HG03139 (cell line): ENCODE data around the gene C1QB.

Experiments used
- ATAC-seq: cut with Tn5 transposase; IDR thresholded peaks from one replicate; pipeline ENCODE4 v1.9.1; 2021; ENCODE audit not compliant: unreplicated experiment

C1QB gene

GRCh38 chr1:22633697-22634463, 19.2 kb upstream of the C1QB start:
- ATAC-seq, result no peak

DNA sequence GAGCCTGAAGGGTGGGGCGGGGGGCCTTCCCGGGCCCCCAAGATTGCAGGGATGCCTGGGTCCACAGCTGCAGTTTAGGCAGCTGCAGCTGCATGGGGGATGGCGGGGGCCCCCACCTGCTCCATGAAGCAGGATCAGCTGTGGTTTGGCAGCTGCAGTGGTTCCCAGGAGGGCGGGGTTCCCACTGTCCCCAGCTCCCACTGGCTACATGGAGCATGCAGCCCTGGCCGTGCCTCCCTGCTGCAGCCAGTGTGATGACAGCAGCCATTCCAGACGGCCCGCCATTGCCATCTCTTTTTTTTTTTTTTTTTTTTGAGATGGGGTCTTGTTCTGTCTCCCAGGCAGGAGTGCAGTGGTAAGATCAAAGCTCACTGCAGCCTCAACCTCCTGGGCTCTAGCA, 17.6 kb upstream of the C1QB start:
- no peak for ATAC-seq

- no peak for ATAC-seq
Observed at GRCh38 chr1:22636353-22636752, 16.7 kb upstream of the C1QB start, which contains the start of gene C1QA. C1QA (plus strand) TSS chr1:22636628; CDS start chr1:22637617, 989 bp downstream.

- no peak for ATAC-seq
Observed at GRCh38 chr1:22636927-22637326, 16.1 kb upstream of the C1QB start.

- no peak for ATAC-seq
Observed at GRCh38 chr1:22637907-22638445, 15.1 kb upstream of the C1QB start.

- ATAC-seq, result no peak
Observed at GRCh38 chr1:22638476-22639234, 14.4 kb upstream of the C1QB start.

DNA sequence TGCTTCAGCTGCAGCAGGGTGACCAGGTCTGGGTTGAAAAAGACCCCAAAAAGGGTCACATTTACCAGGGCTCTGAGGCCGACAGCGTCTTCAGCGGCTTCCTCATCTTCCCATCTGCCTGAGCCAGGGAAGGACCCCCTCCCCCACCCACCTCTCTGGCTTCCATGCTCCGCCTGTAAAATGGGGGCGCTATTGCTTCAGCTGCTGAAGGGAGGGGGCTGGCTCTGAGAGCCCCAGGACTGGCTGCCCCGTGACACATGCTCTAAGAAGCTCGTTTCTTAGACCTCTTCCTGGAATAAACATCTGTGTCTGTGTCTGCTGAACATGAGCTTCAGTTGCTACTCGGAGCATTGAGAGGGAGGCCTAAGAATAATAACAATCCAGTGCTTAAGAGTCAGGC, 13.8 kb upstream of the C1QB start:
- ATAC-seq, result no peak

GRCh38 chr1:22641247-22641646, 11.8 kb upstream of the C1QB start:
- ATAC-seq, result no peak

GRCh38 chr1:22641906-22642636, 11.0 kb upstream of the C1QB start:
- no peak for ATAC-seq

GRCh38 chr1:22643381-22643780, 9.7 kb upstream of the C1QB start, which contains the start of gene C1QC:
C1QC (plus strand) TSS chr1:22643633; CDS start chr1:22644024, 391 bp downstream.
- ATAC-seq, result no peak

- ATAC-seq, result no peak
Observed at GRCh38 chr1:22643928-22644327, 9.1 kb upstream of the C1QB start.

DNA sequence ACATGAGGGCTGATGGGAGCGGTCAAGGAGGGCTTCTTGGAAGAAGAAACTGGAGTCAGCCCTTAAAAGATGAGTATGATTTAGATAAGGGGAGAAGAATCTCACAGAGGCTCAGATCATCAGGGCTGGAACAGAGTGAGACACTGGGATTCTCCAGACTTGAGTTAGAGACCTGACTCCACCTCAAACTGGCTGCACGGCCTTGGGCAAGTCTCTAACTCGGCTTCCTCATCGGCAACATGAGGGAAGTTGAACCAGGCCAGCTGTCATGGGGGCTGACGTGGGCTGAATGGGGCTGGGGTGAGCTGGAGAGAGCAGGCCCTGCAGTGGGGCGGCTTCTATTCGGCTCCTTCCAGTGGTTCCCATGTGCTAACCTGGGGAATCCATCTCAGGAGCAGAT, 7.1 kb upstream of the C1QB start:
- no peak for ATAC-seq

GRCh38 chr1:22646384-22646783, 6.7 kb upstream of the C1QB start:
- no peak for ATAC-seq

DNA sequence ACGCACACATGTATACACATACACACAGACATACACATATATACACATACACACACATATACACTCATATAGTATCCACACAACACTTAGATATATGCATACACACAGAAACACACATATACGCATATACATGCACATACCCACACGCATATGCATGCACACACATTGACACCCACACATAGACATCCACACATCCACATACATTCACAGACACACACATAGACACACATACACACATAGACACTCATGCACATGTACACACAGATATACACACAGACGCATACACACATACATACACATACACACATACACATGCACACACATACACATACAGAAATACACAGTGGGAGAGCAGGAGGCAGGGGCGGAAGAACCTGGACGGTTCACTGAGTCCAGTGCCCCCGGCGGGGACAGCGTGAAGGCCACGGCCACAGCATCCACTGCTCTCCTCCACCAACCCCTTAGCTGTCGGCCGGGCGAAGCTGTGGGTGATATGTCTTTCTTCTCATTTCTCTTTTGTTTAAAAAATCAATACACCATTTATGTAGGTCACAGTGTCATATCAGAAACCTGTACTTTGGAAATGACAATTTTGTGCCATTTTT, 2.8 kb upstream of the C1QB start:
- no peak for ATAC-seq

GRCh38 chr1:22651941-22652856, 837 bp upstream of the C1QB start:
- ATAC-seq, result no peak

GRCh38 chr1:22654692-22655091, 1.7 kb downstream of the C1QB start:
- ATAC-seq, result no peak

DNA sequence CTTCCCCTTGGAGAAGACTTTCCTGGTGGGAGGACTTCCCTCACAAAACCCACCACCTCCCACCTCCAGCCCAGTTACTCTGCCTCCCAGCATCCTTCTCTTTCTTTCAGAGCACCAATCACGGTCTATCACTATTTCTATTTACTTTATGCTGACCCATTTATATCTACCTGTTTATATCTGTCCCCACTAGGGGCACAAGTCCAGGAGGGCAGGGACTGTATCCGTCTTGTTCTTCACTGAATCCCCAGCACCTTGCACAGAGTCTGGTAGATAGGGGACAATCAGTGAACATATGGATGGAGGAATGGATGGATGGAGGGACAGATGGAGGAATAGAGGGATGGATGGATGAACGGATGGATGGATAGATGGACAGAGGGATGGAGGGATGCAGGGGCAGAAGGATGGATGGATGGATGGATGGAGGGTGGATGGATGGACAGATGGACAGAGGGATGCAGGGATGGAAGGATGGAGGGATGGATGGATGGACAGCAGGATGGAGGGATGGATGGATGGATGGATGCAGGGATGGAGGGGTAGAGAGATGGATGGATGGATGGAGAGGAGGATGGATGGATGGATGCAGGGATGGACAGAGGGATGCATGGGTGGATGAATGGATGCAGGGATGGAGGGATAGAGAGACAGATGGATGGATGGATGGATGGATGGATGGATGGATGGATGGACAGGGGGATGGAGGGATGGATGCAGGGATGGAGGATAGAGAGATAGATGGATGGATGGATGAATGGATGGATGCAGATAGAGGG, 5.5 kb downstream of the C1QB start:
- ATAC-seq, result no peak

DNA sequence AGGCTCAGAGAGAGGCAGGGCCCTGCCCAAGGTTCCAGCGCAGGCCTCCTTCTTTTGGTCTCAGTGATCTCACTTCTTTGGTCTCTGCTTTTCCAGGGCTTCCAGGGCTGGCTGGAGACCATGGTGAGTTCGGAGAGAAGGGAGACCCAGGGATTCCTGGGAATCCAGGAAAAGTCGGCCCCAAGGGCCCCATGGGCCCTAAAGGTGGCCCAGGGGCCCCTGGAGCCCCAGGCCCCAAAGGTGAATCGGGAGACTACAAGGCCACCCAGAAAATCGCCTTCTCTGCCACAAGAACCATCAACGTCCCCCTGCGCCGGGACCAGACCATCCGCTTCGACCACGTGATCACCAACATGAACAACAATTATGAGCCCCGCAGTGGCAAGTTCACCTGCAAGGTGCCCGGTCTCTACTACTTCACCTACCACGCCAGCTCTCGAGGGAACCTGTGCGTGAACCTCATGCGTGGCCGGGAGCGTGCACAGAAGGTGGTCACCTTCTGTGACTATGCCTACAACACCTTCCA, 7.7 kb downstream of the C1QB start:
- ATAC-seq, result no peak

DNA sequence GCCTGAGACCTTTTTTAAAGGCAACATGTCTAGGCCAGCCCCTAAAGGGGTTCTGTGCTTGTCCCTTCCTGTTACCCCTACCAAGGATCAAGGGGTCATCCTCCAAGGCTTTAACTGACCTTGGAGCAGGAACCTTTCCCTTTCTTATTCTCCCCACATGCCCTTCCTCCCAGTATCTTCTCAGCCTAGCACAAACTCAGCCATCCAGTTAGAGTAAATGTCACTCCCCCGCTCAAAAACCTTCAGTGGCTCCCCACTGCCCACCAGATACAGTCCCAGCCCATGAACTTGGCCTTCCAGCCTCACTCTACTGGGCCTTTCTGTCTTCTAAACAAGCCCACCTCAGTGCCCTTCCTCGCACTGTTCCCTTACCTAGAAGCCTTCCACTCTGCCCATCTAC, 8.8 kb downstream of the C1QB start:
- ATAC-seq, result no peak
